Stimulated activated CD4-positive, alpha-beta T cell treated with anti-CD3 and anti-CD28 coated beads, Interleukin-4, amount 100 ng/mL, for 1 hour (primary cell): ENCODE measurements around the gene SLC36A3.
"Not testable (repeated sequence)": the region's sequence is repeated elsewhere in the genome, so short reads cannot be mapped to it uniquely, and the experiment has no call there.

ENCODE experiments used
- DNase-seq: peaks from one replicate; pipeline ENCODE4 v3.0.0-alpha.2; 2020

SLC36A3 gene

DNA sequence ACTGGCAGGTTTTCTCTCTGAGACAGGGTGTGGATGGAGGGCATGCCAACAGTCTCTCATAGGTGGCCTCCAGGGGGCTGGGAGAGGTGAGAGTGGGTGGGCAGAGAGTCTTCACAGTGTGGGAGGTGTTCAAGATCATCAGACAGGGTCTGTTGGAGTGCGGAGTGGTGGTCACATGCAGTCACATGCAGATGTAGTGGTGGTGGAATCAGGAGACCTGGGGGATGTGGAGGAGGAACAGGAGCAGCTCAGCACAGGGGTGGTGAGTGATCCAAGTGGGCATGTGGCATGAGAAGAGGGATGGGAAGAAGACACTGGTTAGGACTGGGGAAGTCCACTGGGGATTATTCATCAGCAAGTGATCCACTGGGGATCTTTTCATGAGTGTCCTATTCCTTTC, 44.8 kb downstream of the SLC36A3 start:
- no peak for DNase-seq

DNA sequence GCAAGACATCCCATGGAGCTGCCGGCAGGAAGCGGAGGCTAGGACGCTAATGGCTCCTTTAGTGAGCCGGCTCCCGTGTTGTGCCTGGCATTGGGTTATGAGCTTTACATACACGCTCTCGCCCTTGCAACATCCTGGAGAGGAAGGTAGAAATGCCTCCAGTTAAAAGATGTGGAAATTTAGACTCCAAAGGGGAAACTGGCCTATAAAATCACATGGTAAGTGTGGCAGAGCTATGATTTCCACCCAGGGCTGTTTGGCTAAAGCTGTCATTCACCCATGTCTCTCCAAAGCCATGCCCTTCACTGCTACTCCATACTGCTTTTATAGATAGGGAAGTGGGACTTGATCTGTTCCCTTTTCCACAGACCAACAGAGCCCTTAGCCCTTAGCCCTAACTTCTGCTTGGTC, 45.4 kb downstream of the SLC36A3 start:
- DNase-seq: no peak

DNA sequence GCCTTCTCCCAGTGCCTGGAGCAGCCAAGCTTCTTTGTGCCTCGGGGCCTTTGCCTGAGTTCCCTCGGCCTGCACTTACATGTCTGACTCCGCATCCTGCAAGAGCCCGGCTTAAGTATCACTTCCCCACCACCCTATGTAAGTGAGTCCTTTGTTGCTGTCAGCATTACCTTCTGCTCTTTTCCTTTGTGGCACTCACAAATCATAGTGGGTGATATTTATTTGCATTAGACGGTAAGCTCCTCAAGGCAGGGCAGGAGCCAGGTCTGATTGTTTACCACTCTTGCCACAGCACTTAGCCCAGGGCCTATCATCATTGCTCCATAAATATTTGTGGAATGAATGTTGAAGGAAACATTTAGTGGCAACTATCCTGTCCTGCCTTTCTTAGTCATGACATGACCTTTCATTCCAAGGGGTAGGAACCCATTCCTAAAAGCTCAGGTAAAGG, 45.8 kb downstream of the SLC36A3 start:
- no peak for DNase-seq

DNA sequence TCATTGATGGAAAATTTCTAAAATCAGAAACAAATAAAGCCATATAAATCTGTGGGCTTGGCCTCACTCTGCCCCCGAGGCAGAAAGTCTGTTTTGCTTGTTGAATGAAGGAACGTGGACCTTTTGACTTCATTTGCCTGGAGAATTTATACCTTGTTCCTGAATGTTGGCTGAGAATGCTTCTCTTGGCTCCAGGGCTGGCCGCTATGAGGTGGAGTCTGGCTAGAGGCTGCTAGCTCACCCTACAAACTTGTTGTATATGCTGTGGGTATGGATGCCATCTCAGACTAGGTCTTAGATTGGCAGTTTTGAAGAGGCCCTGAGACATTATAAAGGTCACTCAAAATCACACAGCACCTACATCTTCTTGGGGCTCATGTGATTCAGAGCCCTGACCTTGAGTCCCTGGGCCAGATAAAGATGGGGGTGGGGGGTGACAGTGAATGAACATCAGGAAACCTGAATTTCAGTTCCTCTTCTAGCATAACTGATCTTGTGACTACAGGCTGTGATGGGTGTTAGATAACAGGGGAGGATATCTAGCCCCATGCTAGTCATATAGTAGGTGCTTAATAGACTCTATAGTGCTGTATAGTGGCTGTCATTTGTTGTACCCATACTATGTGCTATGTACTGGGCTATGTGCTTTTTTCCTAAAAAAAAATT, 47.8 kb downstream of the SLC36A3 start:
- DNase-seq: no peak

DNA sequence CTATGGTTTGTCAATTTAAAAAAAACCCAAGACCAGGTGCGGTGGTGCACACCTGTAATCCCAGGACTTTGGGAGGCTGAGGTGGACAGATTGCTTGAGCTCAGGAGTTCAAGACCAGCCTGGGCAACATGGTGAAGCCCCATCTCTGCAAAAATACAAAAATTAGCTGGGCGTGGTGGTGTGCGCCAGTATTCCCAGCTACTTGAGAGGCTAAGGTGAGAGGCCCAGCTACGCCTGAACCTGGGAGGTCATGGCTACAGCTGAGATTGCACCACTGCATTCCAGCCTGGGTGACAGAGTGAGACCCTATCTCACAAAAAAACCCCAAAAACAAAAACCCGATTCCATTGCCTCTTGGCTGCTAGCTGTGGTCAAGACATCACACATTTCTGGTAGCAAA, 48.6 kb downstream of the SLC36A3 start:
- not testable (repeated sequence) for DNase-seq

DNA sequence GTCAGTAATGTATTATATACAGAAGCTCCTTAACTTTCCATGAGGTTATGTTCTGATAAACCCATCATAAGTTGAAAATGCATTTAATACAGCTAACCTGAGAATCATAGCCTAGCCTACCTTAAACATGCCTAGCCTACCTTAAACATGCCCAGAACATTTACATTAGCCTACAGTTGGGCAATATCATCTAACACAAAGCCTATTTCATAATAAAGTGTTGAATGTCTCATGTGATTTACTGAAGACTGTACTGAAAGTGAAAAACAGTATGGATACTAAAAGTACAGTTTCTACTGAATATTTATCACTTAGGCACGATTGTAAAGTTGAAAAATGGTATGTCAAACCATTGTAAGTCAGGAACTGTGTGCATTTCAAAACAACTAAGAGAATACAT, 49.0 kb downstream of the SLC36A3 start:
- no peak for DNase-seq

DNA sequence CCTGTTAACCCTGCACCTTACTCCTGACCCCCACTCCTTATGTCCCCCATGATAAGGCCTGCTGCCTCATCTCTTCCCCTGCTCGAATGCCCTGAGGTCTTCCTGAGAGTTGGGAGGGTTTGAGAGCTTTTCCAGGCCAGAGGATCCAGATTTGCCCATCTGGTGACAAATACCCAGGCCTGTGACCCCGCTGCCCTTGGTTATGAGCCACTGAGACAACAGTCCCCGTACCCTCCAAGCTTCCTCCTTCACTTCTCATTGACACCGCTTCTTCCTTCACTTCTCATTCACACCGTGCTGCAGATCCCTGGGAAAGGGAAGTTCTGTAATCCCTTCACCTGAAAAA, 50.0 kb downstream of the SLC36A3 start:
- no peak for DNase-seq

DNA sequence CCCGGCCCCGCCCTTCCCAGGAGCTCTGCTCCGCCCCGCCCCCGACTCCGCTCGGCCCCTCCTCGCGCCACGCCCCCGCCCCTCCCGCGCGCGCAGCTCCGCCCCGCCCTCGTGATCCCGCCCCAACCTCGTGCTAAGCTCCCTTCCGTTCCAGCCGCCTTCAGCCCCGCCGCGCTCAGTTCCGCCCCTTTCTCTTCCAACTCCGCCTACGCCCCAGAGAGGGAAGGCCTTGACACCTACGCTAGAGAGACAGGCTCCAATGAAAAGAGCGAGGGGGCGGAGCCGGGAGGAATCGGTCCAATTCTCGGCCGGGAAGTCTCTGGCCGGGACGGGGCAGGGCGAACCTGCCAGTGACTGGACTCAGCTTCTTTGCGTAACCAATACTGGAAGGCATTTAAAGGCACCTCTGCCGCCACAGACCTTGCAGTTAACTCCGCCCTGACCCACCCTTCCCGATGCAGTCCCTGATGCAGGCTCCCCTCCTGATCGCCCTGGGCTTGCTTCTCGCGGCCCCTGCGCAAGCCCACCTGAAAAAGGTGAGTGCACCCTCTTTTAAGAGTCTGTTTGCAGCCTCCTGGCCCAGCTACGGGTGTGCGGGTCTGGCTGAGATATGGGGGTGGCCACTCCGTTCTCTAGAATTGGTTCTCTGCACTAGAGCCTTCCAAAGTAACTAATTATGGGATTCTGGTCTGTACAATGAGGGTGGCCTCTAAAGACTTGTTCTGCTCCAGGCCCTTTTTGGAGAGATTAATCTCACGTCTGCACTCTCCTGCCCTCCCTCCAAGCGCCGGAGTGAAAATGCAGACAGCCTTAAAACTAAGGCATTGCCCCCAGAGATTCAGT, 50.6 kb downstream of the SLC36A3 start, which contains the start of gene GM2A:
Gene GM2A (plus strand): TSS at position 424 of the 843 bp plus-strand sequence. CDS start 32 bp downstream, at position 456.
- peak; percentile 97 for DNase-seq

DNA sequence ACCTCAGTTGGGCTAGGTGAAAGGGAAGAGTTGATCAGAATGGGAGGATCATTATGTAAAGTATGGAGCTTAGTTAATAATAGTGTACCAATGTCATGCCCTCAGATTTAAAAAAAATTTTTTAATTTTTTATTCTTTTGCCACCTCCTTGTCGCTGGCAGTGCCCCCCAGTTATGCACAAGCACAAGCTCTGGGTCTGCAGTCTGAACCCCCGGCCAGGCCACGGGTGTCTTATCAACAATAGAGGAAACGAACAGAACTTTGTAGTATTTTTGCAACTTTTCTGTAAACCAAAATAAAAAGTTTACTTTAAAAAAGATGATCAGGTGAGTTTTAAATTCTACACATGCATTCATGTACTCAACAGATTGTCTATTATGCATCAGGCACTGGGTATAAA, 51.9 kb downstream of the SLC36A3 start:
- no peak for DNase-seq

DNA sequence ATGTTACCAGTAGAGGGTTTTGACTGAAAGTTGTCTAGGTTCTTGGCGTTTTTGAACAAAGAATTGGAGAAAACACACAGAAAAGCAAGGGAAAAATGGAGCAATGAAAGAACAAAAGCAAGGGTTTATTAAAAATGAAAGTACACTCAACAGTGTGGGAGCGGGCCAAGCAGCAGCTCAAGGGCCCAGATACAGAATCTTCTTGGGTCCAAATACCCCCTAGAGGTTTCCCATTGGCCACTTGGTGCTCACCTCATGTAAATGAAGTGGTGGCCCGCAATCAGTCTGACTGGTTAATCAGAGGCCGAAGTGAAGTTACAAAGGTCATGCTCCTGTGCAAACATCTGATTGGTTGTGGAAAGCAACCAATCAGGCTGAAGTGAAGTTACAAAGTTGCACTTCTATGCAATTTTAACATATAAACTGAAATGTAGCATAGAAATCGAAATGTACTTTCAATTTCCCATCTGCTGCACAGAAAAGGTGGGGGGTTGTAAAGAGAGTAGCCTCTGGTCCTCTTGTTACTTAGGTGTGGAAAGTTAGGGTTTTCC, 52.5 kb downstream of the SLC36A3 start:
- no peak for DNase-seq

DNA sequence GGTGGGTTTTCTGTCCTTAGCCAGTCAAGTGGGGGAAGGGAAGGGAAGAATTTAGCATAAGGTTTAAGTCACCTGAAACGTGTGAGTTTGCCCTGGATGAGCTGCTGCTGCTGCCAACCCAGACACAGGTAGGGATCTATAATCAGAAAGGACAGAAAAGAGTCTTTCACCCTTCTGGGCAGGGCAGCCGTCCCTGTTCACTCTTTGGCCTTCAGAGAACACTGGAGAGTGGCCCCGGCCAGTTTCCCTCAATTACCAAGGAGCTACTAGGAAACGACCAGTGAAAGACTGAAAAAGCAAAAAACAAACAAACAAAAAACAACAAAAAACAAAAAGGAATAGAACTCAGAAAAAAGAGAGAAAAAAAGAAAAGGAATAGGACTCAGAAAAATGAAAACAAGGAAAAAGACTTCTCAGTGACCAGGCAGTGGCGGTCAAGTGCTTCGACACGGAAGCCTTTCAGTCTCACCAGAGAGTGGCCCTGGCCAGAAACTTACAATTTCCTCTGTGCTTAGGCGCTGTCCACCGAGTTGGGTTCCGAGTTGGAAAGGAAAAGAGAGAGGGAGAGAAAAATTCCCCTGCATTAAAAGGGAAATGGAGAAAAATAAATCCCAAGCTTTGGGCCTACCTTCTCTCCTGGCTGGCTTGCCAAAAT, 53.1 kb downstream of the SLC36A3 start:
- no peak for DNase-seq

DNA sequence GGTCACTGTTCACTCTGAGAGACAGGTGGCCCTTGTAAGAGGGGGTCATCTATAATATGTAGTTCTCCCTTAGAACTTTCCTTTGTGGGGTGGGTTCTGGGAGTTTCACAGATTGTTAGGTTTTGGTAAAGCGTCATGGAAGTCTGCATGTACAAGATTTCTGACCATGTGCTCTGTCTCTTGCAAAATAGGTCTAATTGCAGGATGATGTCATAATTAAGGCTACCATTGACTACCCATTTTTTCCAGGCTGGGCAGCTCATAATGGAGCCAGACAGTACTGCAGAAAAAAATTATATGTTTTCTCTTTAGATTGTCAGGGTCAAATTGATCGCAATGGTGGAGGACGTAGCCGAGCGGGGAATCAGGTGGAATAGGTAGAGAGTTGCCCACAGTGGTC, 54.3 kb downstream of the SLC36A3 start:
- no peak for DNase-seq

DNA sequence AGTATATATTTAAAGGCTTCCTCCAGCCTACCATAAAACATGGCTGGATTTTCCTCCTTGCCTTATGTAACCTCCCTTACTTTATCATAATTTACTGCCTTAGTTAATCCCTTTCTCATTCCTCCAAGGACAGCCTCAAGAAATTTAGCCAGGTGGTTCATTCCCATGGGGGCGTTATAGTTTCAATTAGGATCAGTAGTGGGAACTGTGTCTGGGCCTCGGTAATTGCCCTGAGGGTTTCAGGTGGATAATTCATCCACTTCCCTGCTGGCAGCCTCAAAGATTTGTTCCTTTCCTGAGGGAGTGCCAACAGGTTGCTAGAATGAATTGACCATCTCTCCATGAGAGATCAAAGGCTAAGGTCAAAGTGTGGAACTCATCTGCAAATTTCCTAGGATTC, 54.9 kb downstream of the SLC36A3 start:
- no peak for DNase-seq

DNA sequence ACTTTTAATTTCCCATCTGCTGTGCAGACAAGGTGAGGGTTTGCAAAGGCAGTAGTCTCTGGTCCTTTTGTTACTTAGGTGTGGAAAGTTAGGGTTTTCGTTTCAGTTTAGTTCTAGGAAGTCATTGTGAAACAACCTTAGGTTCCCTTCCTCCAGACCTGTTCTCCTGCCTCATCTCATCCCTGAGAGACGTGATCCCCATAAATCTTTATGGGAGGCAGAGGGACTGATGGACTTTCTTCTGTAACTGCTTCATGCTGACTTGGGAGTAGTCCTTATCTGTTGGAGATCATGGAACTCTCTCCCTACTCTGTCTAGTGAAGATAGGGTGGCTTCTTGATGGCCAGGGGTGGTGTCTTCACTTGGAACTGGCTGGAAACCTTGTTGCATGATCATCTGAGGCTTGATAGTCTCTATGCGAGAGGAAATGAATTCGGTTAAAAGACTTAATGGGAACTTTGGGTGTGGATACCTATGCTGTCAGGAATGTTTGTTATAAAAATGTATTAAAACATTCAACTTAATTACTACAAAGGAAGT, 57.8 kb downstream of the SLC36A3 start:
- DNase-seq: no peak

DNA sequence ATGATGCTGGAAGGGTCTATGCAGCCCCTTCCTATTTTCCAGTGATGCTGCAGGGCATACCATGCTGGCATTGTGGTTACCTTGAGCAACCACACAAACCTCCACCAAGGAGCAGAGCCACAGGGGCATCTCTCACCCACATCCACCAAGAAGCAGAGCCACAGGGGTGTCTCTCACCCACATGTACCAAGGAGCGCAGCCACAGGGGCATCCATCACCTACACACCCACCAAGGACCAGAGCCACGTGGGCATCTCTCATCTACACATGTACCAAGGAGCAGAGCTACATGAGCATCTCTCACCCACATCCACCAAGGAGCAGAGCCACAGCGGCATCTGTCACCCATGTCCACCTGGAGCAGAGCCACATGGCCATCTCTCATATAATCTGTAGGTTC, 59.4 kb downstream of the SLC36A3 start:
- DNase-seq: no peak

DNA sequence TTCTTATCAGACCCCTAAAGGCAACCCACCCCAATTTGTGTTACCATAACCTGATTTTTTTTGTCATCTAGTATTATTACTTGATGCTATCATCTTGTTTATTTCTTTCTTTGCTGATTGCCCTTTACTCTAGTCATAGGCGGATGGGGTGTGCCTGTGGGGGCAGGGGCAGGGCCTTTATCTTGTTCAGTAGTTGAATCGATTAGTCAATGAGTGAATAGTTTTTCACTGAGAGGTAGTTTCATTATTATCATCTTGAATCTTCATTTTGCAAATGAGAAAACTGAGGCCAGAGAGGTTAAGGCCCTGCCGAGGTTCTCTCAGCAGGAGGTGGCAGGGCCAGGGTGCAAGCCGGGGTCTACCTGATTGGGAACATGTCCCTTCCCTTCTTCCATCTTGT, 60.0 kb downstream of the SLC36A3 start:
- DNase-seq: no peak

DNA sequence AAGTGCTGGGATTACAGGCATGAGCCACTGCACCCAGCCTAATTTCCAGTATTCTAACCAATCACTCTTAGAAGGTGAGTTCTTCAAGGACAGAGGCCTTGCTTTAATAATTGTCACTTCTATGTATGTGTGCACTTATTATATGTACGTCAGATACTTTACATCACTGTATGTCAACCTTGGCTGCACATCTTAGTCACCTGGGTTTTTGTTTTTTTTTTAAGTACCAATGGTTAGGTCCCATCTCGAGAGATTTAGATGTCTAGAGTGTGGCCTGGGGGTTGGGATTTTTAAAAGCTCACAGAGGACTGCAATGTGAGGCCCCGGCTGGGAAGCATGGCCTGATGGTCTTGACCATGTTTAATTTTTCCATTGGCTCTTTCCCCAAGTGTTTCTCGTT, 60.4 kb downstream of the SLC36A3 start:
- DNase-seq: no peak

DNA sequence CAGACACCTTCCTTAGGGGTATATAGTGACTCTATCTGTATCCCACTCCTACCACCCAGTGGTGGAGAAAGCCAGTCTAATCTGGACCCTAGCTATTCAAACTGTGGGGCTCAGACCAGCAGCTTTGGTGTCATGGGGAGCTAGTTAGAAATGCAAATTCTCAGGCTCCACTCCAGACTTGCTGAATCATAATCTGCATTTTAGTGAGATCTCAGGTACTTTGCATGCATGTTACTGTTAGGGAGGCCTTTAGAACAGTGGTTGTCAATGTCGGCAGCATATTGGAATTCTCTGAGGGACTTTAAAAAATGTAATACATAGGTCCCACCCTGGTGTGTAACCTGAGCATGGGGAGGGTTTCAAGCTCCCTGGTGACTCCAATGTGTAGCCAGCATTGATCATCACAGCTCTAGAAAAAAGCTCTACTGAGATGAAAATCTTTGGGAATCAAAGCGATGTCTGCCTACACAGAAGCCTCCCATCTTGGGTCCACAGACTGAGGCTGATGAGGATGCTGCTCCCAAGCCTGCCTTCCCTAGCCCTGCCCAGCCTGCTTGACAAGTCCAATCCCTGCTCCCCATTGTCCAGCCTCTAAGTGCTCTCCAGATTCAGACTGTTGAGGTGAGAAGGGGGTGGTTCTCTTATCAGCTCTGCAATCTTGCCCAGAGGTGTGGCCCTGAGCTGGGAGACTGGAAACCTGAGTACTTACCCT, 62.5 kb downstream of the SLC36A3 start:
- no peak for DNase-seq

DNA sequence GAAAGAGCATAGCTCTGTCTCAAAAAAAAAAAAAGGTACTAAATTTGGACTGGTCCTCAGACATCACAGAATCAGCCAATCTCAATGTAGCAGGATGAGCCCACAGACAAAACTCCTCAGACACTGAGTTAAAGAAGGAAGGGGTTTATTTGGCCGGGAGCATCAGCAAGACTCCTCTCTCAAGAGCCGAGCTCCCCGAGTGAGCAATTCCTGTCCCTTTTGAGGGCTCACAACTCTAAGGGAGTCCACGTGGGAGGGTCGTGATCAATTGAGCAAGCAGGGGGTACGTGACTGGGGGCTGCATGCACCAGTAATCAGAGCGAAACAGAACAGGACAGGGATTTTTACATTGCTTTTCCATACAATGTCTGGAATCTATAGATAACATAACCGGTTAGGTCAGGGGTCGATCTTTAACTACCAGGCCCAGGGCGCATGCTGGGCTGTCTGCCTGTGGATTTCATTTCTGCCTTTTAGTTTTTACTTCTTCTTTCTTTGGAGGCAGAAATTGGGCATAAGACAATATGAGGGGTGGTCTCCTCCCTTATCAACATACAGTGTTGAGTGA, 63.2 kb downstream of the SLC36A3 start:
- DNase-seq: not testable (repeated sequence)

DNA sequence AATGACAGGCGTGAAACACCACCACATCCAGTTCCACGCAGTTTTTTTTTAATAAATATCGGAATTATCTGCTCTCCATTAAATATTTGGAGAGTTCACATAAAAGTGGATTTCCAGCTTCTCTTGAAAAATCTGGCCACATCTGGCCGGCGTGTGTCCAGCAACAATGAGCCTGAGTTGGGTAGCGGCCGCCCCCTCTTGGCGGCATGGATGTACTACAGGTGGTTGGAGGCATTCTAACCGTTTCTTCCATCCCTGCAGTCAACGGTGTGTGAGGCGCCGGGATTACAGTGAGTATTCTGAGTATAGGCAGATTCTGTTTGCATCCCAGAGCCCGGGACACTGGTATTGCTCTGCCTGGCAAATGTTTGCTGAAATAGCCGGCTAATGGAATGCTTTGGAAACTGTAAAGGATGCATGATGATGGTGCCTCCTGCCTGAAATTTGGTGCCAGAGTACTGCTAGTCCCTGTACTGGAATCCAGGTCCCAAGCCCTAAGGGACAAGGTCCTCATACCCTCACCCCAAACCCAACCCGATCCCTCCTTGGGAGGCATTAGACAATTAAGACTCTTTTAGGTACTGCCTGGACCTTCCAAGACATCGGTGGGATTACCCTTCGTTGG, 64.2 kb downstream of the SLC36A3 start:
- DNase-seq: peak; percentile 59

DNA sequence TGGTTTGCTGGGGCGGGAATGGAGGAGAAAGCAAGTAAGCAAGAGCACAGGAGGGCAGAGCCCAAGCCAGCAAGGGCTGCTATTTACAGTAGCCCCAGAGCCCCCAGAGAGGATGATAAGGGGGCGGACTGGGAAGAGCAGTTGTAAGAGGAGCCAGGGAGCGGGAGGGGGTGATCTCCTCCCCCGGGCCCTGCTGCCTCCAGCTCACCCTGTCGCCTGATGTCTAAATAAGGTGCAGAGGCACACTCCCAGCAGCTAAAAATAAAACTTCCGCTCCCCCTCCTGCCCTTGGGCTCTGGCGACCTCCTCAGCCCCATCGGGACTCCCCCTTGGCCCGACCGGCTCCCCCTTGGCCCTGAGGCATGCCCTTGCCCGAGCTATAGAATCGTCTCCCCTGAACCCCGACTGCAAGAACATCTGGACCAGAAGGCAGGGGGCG, 65.2 kb downstream of the SLC36A3 start:
- no peak for DNase-seq

DNA sequence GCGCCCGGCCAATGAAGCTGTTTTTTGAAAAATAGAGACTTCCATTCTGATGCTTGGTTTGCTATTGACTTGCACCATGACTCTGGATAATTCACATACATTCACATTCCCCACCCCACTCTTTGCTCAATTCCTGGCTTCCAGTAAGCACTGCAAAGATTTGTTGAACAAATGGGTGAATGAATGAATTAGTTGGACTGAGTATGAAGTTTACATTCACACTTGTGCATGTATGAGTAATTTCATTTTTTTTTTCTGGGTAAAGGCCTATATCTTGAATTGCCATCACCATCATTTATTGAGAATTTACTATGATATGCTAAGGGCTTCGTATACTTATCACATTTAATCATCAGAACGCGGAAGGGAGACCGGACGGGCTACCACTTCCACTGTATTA, 65.9 kb downstream of the SLC36A3 start:
- DNase-seq: no peak
